ENCODE results near the gene MACROD2. TPM values are rescaled to one million over a fixed set of nuclear protein-coding genes. Genes with fewer than 3 reads are reported as not detected.

Gene MACROD2
- total RNA-seq, 1 experiment from 2014 or later: 1.6 TPM

GRCh38 chr20:15627501-15627903, 1632.2 kb downstream of the MACROD2 start:
- Mint-ChIP-seq H3K4me3 (peak overlapping the region in 1 of 2 experiments; percentile 53; a peak in 2 of 5 replicates), H3K36me3 (ENCODE audit: insufficient read depth in 1 of 3, low read depth in 3 of 3) (peaks cover 0 to 2% (median 0%) of the 10 kb centered on the region in 3 experiments; a peak in 2 of 7 replicates), H3K4me1 (peaks cover 34 to 45% of the 10 kb centered on the region in 2 experiments), H3K27me3 (ENCODE audit: low read depth) (no peaks in the 10 kb centered on the region), H3K9me3 (no peaks in the 10 kb centered on the region), H3K27ac (peak overlapping the region; percentile 45 to 96 (median 92))
- Histone ChIP-seq H2BK20ac (ENCODE audit: low read depth, low read length, poor library complexity, severe bottlenecking) (no peak overlapping the region), H3K4me1 (ENCODE audit: insufficient read depth, low read length) (peaks cover 5% of the 10 kb centered on the region; the same call in 1 of the 2 replicates), H3T11ph (ENCODE audit: low read length) (no peak overlapping the region), H3K14ac (ENCODE audit: insufficient read depth, low read length) (no peak overlapping the region), H2AK5ac (ENCODE audit: insufficient read length, low read length) (no peak overlapping the region), H4K5ac (ENCODE audit: insufficient read length, low read depth, low read length) (no peak overlapping the region), H3K9ac (ENCODE audit: extremely low read depth, insufficient read length, low read length) (no peak overlapping the region), H4K8ac (replicated peaks; ENCODE audit: insufficient read length, low read depth, low read length) (no peak overlapping the region), H2AFZ (ENCODE audit: low read length) (no peak overlapping the region), H4K91ac (ENCODE audit: insufficient read length, low read depth, low read length) (no peak overlapping the region), H3K23ac (ENCODE audit: insufficient read length, low read depth, low read length) (no peak overlapping the region), H3K27me3 (ENCODE audit: insufficient read depth, low read length) (no peaks in the 10 kb centered on the region), H3K23me2 (ENCODE audit: insufficient read length, low read depth, low read length, poor library complexity, severe bottlenecking) (no peaks in the 10 kb centered on the region), H2BK5ac (ENCODE audit: insufficient read length, low read length) (no peak overlapping the region), H3K27ac (ENCODE audit: insufficient read length, low read depth, low read length) (peak overlapping the region; percentile 15), H3K4me2 (ENCODE audit: insufficient read depth, insufficient read length, low read length) (peak overlapping the region; percentile 29), H3K9me3 (ENCODE audit: control insufficient read depth, low read depth, low read length) (no peaks in the 10 kb centered on the region), H3K56ac (ENCODE audit: insufficient read length, low read depth, low read length) (no peak overlapping the region), H2BK120ac (ENCODE audit: low read depth, low read length, poor library complexity, severe bottlenecking) (no peak overlapping the region), H2BK12ac (ENCODE audit: insufficient read length, low read depth, low read length) (no peak overlapping the region), H2BK15ac (ENCODE audit: low read depth, low read length) (no peak overlapping the region), H3K4ac (ENCODE audit: low read depth, low read length) (no peak overlapping the region), H3K79me1 (ENCODE audit: insufficient read depth, low read depth, low read length, poor library complexity, severe bottlenecking) (no peaks in the 10 kb centered on the region), H3K79me2 (ENCODE audit: insufficient read depth, low read length) (no peaks in the 10 kb centered on the region), H3K18ac (ENCODE audit: insufficient read length, low read depth, low read length) (no peak overlapping the region), H4K20me1 (ENCODE audit: control insufficient read depth, insufficient read depth, insufficient read length) (no peaks in the 10 kb centered on the region)
- no peak for TF ChIP-seq CTCF (conservative IDR thresholded peaks at IDR 0.05)
- peak; percentile 82 for DNase-seq

Measured in H9 (cell line).